22Rv1 (cell line): ENCODE measurements around the gene PARP14.

Experiments
- CTCF ChIP-seq: fragments of 450-650 bp; IDR thresholded peaks from 2 replicates; pipeline ENCODE4 v1.5.1; 2017; ENCODE audit warnings: mild to moderate bottlenecking
- ZFX ChIP-seq: fragments of 450-650 bp; IDR thresholded peaks from 2 replicates; pipeline ENCODE4 v1.6.1; 2017; ENCODE audit warnings: antibody characterized with exemption, borderline replicate concordance

GRCh38 chr3:122725106-122725505 is 44.5 kb downstream of the PARP14 start:
- TF ChIP-seq CTCF: no peak
- TF ChIP-seq ZFX: no peak
